HEK293 (cell line): ENCODE results near the gene CACNA2D3.

ENCODE experiments used
- YY1 ChIP-seq: fragments of 450-650 bp; formaldehyde crosslinking; IDR thresholded peaks from 2 replicates; pipeline ENCODE4 v1.5.1; 2018; ENCODE audit warnings: missing biosample characterization, missing genetic modification characterization
- ZBTB10 ChIP-seq: fragments of 450-650 bp; formaldehyde crosslinking; IDR thresholded peaks from 2 replicates; pipeline ENCODE4 v1.5.1; 2016; ENCODE audit warnings: missing biosample characterization, missing genetic modification characterization
- ZNF239 ChIP-seq: fragments of 450-650 bp; formaldehyde crosslinking; IDR thresholded peaks from 2 replicates; pipeline ENCODE4 v1.5.1; 2016; ENCODE audit warnings: missing biosample characterization, missing genetic modification characterization
- ZNF426 ChIP-seq: fragments of 450-650 bp; formaldehyde crosslinking; IDR thresholded peaks from 2 replicates; pipeline ENCODE4 v1.5.1; 2017; ENCODE audit warnings: missing biosample characterization, missing genetic modification characterization, mild to moderate bottlenecking, inconsistent platforms, moderate library complexity
- ZNF513 ChIP-seq: fragments of 450-650 bp; IDR thresholded peaks from 2 replicates; pipeline ENCODE4 v1.5.1; 2018; ENCODE audit warnings: missing biosample characterization, missing genetic modification characterization
- ZNF529 ChIP-seq: fragments of 450-650 bp; formaldehyde crosslinking; IDR thresholded peaks from 2 replicates; pipeline ENCODE4 v1.5.1; 2017; ENCODE audit warnings: missing genetic modification characterization, missing biosample characterization; ENCODE audit not compliant: insufficient replicate concordance
- ZNF560 ChIP-seq: fragments of 450-650 bp; formaldehyde crosslinking; IDR thresholded peaks from 2 replicates; pipeline ENCODE4 v1.5.1; 2017; ENCODE audit warnings: missing biosample characterization, missing genetic modification characterization, borderline replicate concordance
- ZNF639 ChIP-seq: fragments of 450-650 bp; formaldehyde crosslinking; IDR thresholded peaks from 2 replicates; pipeline ENCODE4 v1.5.1; 2016; ENCODE audit warnings: missing biosample characterization, missing genetic modification characterization
- TF ChIP-seq, protein P1 (sequence below): fragments of 450-650 bp; formaldehyde crosslinking; IDR thresholded peaks from 2 replicates; pipeline ENCODE4 v1.5.1; 2016; ENCODE audit warnings: missing biosample characterization, missing genetic modification characterization
- TF ChIP-seq, protein P2 (sequence below): fragments of 450-650 bp; formaldehyde crosslinking; IDR thresholded peaks from 2 replicates; pipeline ENCODE4 v1.5.1; 2016; ENCODE audit warnings: missing biosample characterization, missing genetic modification characterization
- TF ChIP-seq, protein P3 (sequence below): fragments of 450-650 bp; formaldehyde crosslinking; IDR thresholded peaks from 2 replicates; pipeline ENCODE4 v1.5.1; 2016; ENCODE audit warnings: missing biosample characterization, missing genetic modification characterization, borderline replicate concordance

GRCh38 chr3:54783611-54784010 is 661.3 kb downstream of the CACNA2D3 start:
- TF ChIP-seq, protein P1, sequence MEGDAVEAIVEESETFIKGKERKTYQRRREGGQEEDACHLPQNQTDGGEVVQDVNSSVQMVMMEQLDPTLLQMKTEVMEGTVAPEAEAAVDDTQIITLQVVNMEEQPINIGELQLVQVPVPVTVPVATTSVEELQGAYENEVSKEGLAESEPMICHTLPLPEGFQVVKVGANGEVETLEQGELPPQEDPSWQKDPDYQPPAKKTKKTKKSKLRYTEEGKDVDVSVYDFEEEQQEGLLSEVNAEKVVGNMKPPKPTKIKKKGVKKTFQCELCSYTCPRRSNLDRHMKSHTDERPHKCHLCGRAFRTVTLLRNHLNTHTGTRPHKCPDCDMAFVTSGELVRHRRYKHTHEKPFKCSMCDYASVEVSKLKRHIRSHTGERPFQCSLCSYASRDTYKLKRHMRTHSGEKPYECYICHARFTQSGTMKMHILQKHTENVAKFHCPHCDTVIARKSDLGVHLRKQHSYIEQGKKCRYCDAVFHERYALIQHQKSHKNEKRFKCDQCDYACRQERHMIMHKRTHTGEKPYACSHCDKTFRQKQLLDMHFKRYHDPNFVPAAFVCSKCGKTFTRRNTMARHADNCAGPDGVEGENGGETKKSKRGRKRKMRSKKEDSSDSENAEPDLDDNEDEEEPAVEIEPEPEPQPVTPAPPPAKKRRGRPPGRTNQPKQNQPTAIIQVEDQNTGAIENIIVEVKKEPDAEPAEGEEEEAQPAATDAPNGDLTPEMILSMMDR: no peak
- TF ChIP-seq ZNF513 (no peak), ZNF529 (tag by site-specific recombination) (no peak), ZNF239 (tag by site-specific recombination) (no peak), YY1 (tag by site-specific recombination) (no peak), ZNF560 (tag by site-specific recombination) (no peak), ZBTB10 (tag by site-specific recombination) (no peak), ZNF639 (tag by site-specific recombination) (no peak), ZNF426 (tag by site-specific recombination) (no peak)
- TF ChIP-seq, protein P2, sequence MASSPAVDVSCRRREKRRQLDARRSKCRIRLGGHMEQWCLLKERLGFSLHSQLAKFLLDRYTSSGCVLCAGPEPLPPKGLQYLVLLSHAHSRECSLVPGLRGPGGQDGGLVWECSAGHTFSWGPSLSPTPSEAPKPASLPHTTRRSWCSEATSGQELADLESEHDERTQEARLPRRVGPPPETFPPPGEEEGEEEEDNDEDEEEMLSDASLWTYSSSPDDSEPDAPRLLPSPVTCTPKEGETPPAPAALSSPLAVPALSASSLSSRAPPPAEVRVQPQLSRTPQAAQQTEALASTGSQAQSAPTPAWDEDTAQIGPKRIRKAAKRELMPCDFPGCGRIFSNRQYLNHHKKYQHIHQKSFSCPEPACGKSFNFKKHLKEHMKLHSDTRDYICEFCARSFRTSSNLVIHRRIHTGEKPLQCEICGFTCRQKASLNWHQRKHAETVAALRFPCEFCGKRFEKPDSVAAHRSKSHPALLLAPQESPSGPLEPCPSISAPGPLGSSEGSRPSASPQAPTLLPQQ (tag by site-specific recombination): no peak
- TF ChIP-seq, protein P3, sequence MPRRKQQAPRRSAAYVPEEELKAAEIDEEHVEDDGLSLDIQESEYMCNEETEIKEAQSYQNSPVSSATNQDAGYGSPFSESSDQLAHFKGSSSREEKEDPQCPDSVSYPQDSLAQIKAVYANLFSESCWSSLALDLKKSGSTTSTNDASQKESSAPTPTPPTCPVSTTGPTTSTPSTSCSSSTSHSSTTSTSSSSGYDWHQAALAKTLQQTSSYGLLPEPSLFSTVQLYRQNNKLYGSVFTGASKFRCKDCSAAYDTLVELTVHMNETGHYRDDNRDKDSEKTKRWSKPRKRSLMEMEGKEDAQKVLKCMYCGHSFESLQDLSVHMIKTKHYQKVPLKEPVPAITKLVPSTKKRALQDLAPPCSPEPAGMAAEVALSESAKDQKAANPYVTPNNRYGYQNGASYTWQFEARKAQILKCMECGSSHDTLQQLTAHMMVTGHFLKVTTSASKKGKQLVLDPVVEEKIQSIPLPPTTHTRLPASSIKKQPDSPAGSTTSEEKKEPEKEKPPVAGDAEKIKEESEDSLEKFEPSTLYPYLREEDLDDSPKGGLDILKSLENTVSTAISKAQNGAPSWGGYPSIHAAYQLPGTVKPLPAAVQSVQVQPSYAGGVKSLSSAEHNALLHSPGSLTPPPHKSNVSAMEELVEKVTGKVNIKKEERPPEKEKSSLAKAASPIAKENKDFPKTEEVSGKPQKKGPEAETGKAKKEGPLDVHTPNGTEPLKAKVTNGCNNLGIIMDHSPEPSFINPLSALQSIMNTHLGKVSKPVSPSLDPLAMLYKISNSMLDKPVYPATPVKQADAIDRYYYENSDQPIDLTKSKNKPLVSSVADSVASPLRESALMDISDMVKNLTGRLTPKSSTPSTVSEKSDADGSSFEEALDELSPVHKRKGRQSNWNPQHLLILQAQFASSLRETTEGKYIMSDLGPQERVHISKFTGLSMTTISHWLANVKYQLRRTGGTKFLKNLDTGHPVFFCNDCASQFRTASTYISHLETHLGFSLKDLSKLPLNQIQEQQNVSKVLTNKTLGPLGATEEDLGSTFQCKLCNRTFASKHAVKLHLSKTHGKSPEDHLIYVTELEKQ (tag by site-specific recombination): no peak
